NCI-H2227 (cell line): ENCODE results near the gene RTP5.
"Not testable (repeated sequence)": the region's sequence is repeated elsewhere in the genome, so short reads cannot be mapped to it uniquely, and the experiment has no call there.

Experiments
- DNase-seq: peaks from one replicate; lab custom pipeline; 2025; ENCODE audit not compliant: unreplicated experiment; lab: John Stamatoyannopoulos, UW

Gene RTP5

DNA sequence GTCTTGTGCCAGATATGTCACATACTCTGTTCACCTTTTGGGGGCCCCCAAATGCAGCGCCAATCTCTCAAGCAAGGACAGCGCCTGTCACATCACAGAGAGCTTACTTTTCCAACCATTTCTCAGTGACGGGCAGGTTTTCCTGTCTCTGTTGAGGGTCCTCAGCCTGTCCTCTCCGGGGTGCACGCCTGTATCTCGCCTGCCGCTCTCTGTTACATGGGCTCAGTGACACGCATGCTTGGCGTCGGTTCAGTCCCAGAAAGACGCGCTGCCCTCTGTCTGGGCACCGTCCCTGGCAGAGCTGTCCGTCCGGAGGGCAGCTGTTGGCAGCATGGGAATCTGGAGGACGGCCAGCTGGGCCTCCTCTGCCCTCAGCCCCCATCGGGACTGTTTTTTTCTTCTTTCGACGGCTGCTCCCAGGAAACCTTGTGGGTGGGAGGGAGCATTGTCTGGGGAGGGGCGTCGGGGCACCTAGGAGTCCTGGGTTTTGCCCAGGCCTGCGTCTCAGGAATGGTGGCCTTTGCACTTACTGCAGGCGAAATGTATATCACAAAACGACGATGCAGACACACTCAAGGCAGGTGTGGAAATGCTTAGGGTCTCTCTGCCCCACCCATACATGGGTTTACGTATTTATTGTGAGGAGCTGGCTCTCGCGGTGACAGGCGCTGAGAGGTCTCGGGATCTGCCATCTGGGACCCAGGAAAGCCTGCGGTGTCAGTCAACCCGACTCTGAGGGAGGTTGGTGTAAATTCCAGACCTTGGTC is 30.9 kb downstream of the RTP5 start:
- no peak for DNase-seq

DNA sequence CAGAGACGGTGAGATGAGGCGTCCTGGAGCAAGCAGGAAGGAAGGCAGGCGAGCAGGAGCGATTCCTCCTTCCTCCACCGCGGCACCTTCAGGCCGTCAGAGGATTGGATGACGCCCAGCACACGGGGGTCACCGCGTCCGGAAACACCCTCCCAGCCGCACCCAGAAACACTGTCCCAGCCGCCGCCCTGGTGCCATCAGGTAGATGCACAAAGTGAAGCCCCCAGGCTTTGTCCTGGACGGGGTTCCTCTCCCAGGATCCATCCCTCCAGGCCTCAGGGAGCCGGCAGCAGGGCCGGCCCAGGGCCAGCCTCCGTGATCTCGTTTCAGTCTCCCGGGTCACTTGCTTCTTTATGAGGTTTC is 31.5 kb downstream of the RTP5 start:
- DNase-seq: no peak

DNA sequence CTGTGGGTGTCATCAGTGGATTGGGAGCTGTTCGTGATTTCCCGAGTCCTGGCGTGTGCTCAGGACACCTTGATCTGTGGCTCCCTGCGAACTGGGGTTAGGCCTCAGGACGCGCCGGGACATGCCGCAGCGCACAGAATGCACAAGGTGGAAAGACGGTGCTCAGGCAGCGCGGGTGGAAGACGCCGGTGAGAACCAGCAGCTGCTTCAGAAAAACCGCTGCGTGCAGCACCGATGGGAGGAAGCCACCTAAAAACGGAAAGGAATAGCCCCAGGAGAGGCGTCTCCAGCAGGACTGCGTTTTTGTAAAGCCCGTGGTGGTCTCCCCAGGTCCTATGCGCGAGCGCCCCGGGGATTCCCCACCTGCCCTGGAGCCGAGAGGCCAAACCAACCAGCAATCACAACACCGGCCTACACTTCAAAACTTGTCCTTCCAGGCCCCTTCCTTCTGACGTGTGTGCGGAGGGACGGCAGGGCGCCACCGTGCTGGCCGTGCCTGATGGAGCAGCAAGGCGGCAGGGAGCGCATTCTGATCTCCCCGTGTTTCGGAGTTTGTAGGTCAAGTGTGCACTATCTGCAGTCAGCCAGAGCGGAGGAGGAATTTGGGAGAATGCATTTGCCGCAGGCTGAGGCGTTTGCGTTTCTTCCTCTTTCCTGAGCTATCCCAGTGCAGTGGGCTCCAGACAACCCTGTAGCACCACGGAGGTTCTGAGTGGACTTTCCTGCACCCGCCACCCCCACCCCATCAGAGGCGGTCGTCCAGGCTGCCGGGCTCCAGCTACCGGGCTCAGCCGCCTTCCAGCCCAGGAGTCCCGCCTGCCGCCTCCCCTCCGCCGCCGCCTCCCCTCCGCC is 32.2 kb downstream of the RTP5 start:
- no peak for DNase-seq

DNA sequence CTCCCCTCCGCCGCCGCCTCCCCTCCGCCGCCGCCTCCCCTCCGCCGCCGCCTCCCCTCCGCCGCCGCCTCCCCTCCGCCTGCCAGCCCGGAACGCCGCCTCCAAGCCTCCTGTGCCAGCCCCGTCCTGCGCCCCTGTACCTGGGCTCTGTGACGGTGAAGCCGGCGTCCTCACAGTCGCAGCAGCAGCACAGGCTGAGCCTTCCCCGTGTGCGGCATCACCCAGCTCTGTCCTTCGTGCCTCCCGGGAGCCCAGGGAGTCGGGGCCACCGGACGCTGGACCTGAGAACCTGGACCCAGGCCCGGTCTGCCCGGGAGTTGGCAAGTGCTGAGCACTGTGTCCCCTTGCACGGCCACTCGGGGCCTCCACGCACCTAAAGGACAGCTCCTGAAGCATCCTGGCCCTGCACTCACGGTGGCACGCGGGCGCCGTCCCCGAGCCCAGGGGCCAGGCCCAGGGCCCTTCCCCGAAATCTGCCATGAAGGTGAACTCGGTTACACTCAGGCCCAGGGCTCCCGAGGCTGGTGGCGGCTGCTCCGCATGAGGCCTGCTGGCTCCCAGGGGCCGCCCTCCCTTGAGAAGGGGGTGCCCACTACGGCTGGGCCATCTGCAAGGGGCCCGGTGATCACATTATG is 32.9 kb downstream of the RTP5 start:
- no peak for DNase-seq

DNA sequence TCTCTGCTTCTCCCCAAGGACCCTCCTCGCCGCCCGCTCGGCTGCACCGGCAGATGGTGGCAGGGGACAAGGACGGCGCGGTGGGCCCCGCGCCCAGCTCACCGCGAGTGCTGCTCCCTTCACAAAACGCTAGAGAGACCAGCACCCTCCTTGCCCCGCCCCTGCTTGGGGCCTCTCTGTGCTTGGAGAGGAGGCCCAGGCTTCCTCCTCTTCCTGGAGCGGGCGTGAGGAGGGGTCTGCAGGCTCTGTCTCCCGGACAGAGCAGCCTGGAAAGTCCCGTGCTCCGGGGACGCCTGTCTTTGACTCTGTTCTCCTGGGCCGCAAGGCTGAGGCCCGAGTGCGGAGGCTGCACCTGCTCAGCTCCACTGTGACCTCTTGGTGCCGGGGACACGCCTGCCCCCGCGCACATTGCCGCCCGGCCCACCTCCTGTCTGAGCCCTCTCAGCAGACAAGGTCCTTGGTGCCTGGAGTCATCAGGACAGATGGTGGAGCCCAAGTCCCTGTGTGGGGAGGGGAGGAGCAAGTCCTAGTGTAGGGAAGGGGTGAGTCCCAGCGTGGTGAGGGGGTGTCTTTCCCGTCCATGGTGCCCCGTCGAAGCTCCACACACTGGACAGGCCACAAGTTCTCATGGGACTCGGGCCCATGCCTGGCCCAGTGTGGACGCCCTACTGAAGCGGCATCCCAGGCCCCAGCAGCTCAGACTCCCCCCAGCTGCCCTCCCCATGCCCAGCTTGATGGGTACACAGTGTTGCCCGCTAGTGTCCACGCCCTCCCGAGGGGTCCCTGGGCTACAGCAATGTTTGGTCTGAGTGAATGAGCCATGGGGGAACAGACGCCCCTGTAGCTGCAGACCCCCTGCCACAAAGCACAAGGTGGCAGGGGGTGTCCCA is 33.8 kb downstream of the RTP5 start:
- DNase-seq: no peak

DNA sequence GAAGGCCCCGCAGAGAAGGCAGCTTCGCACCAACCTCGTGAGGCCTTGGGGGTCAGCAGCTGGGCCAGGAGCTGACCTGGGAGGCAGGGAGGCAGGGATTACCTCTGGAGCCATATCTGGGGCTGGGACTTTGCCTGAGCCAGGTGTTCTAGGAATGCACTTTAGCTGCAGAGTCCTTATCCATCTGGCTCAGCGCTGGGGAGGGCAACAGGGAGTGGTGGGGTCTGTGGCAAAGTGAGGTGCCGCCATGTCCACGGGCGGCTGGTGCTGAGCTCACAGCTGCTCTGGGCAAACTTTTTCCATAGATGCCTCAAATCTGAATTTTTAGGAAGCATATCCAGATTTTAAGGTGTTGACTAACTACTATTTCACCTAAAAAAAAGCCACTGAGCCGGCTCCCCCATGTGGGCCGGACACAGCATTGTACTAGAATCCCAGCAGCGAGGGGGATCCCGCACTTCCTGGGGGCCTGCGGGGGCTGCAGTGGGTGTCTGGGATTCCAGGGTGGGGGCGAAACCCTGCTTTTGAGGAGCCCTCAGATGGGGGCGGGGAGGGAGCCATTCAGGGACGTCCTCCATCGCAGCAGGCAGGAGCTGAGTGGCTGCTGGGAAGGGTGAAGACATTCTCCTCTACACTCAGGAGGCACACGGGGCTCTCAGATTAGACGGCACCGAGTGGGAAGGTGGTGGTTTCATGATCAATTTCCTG is 34.6 kb downstream of the RTP5 start:
- DNase-seq: no peak

DNA sequence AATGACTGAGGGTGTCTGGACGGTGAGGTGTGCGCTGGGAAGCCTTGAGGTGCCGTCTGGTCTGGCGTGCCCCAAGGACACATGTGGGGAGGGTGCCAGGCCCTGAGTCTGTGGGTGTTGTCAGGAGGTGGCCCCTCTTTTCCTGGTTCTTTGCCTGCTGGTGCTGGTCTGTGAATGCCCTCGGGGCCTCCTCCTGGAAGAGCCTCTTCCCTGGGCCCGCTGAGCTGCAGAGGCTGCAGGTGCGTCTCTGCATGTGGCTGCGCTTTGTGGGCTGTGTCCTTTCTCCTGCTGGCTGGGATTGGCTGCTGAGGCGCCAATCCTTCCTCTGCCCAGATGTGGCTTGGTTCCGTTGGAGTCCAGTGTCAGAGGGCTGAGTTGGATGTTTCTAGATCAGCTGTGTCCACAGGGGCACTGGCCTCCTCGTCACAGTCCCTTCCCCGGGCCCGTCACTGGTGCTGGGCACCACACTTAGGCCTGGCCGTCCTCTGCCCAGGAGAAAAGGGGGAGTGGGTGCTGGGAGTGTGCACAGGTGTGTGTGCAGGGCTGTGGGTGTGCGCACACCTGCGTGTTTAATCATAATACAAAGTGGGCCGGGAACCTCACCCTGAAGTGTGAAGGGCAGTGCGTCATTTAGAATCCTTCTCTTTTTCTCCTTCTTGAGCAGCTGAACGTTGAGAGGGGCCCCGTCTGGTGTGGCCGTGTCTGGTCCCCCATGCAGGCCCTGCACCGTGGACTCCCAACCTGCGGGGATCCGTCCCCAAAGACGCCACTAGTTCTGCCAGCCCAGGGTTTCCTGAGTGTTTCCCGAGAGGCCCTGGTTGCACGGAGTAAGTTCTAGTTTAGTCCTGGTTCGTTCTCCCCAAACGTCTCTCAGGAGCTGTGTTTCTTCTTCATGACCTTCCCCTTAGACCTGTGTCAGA is 35.5 kb downstream of the RTP5 start:
- no peak for DNase-seq

DNA sequence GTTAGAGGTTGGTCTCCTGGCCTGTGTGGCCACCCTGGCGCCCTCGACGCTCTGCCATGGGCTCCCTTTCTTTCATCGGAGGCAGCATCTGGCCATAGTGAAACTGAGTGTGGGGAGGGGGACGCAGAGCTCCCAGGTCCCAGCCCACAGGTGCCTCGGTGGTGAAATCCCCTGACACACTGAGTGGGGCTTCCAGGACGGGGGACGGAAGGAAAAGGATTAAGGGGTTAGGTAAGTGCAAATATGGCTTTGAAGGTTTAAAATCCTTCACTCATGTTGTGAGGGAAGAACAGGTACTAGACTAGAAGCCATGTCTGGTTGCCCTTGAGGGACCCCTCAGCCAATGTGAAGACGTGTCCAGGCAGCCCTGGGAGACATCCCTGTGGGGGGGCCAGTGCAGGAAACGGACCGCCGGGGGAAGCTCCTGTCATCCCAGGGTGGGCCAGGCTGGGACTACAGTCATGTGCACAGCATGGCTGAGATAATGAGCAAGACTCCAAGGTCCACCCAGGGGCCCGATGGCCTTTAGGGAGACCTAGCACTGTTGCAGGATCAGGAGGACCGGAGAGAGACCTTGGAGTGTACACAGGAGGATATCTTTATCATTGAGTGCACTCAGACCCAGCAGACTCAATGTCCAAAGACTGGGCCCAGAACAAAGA is 36.3 kb downstream of the RTP5 start:
- DNase-seq: no peak

DNA sequence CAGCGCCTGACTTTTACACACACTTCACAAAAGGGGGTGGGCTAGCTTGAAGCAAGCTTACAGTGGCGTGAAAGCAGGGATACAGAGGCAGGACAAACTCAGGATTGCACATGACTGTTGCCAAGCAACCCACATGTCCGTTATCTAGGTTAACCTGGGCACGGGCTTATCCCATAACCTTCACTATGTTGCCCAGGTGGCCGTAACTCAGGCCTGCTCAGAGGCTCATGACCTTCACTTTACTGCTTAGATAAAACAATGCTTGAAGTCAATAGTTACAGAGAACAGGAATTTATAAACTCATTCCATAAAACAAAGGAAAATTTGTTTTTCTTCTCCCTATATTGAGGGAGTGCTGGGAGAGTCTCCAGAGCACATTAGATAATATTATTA is 36.8 kb downstream of the RTP5 start:
- DNase-seq: not testable (repeated sequence)

DNA sequence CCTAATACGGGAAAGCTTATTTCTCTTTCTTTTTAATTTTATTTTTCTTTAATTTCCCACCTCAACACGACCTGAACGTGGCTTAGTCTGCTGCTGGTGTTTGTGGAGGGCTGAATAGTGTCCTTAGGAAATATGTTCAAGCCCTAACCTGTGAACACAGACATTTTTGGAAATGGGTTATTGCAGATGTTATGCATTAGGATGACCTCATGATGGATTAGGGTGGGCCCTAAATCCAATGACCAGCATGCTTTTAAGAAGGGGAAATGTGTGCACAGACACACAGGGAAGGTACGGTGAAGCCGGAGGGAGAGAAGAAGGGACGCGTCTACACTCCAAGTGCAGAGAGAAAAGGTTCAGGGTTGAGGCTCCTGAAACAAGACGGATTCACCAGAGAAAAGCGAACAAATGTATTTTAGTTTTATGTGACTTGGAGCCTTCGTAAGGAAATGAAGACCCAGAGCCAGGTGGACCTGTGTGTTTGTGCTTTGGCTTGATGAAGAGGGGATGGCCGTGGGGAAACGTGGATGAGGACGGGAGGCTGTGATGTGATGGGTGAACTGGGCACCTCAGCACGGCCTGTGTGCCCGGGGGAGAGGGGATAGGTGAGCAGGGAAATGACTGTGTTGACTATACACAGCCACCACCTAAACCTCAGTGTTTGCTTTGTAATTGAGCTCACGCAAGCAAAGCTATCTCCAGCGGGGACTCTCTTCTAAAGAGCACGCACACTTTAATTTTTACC is 37.5 kb downstream of the RTP5 start:
- no peak for DNase-seq

DNA sequence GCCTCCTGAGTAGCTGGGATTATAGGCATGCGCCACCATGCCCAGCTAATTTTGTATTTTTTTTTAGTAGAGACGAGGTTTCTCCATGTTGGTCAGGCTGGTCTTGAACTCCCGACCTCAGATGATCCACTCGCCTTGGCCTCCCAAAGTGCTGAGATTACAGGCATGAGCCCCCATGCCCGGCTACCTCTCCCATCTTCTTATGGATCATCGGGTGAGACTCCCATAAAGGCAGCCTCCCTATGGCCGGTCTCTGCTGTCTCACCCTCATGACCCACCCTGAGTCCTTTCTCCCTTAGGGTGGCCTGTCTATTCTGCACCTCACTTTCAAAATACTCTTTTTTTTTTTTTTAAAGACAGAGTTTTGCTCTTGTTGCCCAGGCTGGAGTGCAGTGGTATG is 38.3 kb downstream of the RTP5 start:
- not testable (repeated sequence) for DNase-seq

DNA sequence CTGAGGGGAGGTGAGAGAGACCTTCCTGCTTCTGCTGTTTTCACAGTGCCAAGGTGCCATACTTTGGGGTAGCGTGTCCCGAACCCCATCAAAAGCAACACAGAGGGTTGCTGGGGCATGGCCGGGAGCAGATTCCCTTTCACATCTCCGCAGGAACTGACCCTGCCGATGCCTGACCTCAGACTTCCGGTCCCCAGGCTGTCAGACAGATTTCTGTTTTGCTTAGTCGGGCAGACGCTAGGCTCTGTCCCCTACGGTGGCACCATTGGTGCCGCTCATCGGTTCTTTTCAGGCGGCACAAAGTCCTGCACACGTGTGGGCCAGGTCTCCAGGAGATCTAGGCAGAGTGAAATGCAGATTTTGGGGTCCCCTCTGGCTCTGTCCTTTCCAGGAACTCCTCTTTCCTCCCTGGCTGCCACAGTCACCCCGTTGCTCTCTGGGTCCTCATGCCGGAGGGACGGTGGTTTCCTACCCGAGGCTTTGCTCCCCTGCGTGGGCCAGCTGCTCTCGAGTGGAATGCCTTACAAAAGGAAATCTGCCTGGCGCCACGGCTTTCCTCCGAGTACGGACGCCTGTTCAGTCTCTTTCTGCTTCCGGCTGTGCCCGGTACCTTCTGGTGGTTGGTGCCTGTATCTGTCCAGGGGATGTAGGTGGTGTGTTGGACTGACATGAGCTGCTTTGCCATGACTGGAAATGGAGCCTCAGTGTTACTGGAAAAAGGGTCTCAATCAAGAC is 39.3 kb downstream of the RTP5 start:
- no peak for DNase-seq

DNA sequence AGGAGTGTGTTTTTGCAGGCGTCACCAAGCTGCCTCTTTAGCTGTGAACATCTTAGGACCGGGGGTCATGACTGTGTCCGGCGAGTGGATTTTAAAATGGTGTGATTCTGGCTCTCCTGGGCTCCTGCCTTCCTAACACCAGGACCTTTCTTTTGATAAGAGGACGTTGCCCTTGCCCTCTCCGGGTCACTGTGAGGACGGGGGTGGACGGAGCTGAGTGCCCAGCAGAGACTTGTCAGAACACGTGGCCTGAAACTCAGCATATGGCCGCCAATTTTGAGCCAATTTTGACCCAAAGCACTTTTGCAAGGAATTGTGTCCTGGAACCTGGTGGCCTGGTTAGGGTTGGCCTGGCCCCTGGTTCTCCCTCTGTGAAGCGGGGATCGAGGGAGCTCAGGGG is 40.2 kb downstream of the RTP5 start:
- no peak for DNase-seq

DNA sequence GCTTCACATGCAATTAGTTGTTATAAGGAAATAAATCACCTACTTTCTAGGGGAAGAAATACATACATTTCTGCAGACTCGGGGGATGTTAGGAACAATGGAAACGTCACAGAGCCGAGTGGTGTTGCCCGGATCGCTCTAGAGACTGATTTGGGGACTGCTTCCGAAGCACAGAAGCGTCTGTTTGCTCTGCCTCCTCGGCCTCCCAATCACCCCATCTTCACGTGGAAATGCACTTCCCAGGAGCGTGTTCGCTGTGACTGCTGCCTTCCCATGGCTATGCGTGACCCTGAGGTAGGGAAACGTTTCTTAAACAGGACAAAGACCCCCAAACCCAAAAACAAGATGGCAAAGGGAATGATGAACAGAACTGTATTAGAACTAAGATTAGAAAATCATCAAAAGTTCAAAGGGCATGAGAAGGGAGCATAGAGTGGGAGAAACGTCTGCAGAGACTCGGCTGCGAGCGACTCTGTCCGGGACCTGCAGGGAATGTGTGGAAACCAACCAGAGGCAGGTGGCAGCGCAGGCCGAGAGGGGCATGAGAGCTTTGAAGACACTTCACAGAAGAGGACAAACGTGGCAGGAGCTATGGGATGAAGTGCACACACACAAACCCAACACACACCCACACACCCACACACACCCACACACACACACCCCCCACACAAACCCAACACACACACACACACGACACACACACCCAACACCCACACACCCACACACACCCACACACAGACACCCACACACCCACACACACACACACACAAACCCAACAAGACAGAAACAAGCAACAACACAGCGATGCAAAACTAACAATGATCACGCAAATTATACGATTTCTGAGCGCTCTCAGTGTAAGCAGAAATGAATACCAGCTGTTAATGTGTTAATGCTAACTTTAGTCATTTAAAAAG is 41.3 kb downstream of the RTP5 start:
- no peak for DNase-seq

DNA sequence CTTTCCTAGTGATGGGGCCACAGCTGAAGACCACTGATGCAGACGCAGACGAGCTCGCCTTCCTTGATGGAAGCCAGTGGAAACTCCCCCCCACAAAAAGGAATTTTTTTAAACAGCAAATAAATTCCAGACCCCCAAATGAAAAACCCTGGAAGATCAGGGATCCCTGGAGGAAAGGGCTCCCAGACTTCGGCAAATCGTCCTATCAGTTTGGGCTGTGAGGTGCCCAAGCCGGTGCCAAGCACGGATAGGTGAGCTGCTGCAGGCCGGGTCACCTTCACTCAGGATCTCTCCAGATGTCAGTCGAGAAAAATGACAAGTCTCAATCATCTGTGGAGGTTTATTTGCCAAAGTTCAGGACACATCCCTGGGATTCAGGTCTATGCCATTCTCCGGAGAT is 42.0 kb downstream of the RTP5 start:
- no peak for DNase-seq

DNA sequence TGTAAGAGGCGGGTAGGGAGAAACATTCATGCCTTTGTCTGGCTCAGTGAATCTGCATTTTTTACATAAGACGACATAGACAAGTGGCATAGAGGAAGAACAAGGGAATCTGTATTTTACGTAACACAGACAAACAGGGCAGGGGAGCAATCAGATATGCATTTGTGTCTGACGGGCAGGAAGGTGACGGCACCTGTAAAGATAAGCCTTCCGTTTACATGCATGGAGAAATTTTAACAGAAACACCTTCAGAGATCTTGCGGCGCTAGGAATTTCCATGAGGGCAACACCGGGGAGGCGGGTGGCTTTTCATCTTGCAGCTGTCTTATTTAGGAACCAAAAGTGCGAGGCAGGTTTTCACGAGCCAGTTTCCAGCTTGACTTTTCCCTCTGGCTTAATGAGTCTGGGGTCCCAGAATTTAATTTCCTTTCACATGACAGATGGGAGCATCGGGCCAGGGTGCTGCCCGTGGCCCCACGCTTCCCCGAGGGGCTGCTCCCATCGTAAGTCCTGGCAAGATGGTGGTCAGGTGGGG is 42.6 kb downstream of the RTP5 start:
- no peak for DNase-seq
